HK-2 (cell line): Measurements from ENCODE around the gene E2F1.

Source experiments
- DNase-seq: peaks from one replicate; pipeline ENCODE4 v3.0.0-alpha.2; 2018; ENCODE audit not compliant: unreplicated experiment

E2F1 gene

DNA sequence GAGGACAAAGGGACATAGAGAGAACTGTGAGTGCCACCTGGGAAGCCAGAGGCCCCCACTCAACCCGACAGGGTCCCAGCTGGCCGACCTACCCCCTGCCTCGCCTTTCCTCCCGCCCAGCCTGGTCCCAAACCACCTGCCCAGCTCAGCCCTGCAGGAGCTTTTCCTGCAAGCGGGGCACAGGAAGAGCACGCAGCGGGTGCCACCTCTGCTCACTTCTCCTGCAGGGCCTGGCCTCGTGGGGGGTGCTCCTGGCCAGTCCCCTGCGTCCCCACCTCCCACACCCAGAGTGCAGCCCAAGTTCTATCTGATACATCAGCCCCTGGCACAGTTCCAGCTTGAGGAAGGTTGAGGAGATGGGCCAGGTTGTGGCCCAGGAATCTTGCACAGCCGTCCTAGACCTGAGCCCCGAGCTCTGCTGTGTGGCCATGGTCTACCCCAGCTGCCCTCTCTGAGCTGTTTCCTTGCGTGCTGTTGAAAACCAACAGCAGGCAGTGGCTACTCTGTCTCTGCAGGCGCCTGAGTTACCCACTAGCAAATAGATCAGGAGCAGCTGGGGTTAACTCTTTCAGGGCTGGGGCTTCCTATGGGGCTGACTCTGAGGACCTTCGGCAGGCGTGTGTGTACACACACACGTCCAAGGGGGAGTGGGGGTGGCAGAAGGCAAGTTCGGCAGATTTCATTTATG is 13.6 kb downstream of the E2F1 start:
- no peak for DNase-seq

DNA sequence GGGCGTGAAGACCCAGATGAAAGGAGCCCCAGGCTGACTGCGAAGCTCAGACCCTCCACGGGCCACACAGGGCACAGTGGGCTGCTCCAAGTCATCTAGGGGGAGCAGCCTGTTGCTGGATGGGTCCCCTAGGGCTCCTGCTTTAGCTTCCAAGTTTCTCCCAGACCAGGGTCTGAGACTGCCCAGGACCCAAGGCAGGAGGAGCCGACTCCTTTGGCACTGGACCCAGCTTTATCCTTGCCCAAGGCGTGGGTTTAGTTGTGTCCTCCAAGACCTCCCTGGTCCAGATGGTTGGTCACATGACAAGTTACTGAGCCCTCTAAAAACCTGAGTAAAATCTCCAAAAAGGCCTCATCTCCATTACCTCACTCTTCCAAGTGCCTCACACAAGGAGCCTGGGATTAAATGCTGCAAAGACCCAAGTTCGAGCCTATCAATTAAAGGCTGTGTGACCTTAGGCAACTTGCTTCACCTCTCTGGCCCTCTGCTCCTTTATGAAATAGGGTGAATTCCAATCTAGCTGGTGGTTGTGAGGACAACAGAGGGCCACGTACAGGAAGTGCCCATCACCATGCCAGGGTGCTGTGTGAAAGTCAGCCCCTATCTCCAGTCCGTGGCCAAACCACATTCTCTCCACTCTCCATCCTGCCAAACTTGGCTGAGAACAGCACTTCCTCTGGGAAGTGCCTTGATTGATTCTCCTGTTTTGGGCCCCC is 14.5 kb downstream of the E2F1 start:
- no peak for DNase-seq

- no peak for DNase-seq
Measured at GRCh38 chr20:33670715-33671499, 15.3 kb downstream of the E2F1 start.

- no peak for DNase-seq
Measured at GRCh38 chr20:33669873-33670640, 16.1 kb downstream of the E2F1 start.

DNA sequence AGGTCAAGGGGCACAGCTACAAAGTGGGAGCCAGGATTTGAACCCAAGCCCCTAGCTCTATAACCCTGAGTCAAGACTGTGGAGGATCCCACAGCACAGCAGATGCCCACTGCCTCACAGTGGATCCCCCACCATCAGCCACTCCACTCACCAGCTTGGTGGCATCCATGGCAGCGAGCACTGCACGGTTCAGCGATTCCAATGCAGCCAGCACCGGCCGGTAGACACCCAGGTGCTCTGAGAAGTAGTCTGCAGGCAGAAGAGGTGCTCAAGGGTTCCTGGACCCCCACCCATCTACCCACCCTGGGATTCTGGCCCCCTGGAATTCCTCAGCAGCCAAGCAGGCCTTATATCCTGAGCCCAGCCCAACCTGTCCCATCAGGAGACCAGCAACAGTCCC is 17.0 kb downstream of the E2F1 start:
- no peak for DNase-seq

DNA sequence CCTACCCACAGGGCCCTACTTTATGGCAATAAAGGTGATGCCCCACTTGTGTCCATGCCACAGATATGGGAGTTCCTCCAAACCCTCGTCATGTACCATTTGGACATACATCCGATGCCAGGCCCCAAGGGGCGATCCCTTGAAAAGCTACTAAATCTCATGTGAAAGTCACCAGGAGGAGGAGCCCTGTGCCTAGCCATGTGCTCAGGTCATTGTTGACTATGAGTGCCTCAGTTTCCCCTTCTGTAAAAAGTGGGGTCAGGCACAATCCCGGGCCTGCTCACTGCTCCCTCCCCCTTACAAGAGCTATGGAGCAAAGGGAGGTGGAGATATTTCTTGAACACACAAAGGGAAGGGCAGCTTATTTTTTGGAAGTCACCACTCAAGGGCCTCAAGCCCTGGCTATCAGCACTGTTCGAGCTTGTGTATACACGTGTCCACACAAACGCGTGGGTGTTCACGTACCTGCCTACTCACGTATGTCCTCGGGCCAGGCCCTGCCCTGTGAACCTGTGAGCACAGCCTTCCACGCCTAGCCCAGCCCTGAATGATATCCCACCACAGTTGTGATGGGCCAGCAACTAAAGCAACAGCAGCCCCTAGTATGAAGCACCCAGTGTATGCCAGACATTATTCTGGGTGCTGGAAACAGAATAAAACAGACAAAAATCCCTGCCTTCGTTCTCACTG is 17.6 kb downstream of the E2F1 start:
- no peak for DNase-seq

DNA sequence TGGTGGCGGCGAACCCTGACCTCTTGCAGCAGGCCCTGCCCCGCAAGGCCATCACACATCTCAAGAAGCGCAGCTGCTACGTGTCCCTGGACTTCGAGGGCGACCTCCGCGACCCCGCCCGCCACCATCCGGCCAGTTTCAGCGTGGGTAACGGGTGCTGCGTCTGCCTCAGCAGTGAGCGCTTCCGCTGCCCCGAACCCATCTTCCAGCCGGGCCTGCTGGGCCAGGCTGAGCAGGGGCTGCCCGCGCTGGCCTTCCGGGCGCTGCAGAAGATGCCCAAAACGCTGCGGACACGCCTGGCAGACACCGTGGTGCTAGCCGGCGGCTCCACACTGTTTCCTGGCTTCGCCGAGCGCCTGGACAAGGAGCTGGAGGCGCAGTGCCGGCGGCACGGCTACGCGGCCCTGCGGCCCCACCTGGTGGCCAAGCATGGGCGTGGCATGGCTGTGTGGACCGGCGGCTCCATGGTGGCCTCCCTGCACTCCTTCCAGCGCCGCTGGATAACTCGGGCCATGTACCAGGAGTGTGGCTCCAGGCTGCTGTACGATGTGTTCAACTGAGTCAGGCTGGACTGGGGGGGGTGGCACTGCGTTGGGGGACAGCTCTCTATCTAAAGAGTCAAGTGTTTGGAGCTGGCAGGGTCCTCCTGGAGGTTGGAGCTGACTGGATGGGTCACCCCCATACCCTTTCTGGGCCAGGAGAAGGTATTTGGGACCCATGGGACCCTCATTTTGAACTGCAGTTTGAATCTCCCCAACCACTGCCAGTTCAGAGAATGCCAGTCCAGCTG is 18.3 kb downstream of the E2F1 start:
- peak; percentile 93 for DNase-seq

DNA sequence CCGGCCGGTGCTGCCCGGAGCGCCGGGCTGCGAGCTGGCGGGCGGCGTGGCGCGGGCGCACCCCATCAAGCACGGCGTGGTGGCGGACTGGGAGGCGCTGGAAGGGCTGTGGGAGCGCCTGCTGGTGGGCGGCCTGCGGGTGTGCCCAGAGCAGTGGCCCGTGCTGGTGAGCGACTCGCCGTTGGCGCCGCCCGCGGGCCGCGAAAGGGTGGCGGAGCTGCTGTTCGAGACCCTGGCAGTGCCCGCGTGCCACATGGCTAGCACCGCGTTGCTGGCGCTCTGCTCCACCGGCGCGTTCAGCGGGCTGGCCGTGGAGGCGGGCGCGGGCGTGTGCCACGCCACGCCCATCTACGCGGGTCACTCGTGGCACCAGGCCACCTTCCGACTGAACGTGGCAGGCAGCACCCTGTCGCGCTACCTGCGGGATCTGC is 18.9 kb downstream of the E2F1 start:
- peak; percentile 81 for DNase-seq

DNA sequence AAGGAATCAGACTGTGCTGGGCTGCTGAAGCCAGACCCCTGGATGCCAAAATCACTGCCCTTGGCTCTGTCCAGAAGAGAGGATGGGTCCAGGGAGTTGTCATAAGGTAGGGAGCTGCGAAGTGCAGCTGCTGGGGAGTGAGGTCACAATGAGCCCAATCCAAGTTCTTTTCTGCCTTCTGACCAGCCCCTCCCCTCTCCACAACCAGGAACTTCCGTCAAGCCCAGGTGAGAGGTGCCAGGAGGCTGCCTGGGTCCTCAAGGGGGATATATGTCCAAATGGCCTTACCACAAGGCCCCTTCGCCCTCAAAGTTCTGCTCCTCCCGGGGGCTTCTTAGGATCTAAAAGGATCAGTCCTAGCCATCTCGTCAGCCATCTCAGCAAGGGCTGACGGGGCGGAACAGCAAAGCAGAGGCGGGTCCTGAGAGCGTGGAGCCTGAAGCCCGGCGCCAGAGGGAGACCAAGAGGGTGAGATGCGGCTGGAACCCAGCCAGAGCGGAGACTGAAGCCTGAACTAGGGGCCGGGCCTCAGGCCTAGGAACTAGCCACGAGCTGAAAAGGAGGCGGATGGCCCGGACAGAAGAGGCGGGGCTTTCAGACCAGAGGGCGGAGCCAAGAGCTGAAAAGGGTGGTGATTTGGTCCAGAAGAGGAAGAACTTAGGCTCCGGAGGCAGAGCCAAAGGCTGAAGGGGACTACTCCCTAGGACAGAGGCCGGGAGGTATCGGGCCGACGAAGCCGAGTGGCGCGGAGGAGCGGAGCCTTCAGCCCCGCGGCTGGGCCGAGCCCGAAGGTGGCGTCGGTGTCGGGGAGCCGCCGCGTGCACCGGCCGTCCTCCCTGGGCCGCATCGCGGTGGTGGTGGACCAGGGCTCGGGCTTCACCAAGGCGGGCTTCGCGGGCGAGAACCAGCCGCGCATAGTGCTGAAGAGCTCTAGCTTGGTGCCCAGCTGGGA is 19.6 kb downstream of the E2F1 start, which contains the start of gene ACTL10:
Gene ACTL10, plus strand, starts transcription at position 651 of the 952 bp plus-strand sequence. CDS start 555 bp downstream, outside the sequence.
- DNase-seq, result peak; percentile 100

DNA sequence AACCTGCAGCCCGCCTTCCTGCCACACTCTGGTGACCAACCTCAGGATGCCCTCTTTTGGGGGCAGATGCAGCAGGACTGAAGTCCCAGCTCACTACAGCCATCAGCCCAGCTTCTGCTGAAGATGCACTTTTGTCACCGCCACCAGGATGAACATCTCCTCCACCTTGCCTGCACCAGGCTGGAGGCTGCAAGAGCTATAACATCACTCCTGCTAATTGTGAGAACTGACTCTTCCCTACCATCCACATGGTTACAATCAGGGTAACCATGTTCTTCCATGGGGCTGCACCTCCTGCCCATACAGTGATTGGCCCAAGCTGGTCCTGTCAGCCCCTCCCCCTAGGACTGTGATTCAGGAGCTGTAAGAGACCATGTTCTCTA is 21.4 kb downstream of the E2F1 start:
- no peak for DNase-seq

DNA sequence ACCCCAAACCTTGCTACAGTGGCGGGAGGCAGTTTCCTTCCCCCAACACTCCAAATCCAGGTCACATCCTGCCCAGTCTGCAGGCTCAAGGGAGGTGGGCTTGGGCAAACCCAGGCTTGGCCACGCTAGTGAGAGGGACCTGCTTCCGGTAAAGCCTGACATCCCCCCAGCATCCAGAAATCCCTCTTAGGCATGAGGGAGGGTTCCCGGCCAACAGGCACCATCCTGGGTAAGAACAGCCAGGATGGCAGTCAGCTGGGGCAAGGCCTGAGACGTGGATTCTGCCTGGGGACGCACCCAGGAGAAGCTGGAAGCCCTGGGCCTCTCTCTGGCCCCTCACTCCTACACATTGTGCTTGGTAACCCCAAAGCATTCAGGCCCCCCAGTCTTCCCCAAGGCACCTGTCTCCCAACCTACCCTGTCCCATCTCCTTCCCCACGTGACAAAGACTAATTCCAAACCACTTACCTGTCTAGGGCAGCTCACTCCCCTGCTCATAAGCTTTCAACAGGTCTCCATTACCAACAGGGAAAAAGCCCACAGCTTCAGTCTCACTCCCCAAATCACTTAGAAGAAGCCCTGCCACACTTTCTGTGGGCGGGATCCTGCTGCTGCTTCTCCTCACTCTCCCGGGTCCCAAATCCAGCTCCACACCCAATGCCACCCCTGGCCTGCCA is 22.0 kb downstream of the E2F1 start:
- DNase-seq, result no peak

DNA sequence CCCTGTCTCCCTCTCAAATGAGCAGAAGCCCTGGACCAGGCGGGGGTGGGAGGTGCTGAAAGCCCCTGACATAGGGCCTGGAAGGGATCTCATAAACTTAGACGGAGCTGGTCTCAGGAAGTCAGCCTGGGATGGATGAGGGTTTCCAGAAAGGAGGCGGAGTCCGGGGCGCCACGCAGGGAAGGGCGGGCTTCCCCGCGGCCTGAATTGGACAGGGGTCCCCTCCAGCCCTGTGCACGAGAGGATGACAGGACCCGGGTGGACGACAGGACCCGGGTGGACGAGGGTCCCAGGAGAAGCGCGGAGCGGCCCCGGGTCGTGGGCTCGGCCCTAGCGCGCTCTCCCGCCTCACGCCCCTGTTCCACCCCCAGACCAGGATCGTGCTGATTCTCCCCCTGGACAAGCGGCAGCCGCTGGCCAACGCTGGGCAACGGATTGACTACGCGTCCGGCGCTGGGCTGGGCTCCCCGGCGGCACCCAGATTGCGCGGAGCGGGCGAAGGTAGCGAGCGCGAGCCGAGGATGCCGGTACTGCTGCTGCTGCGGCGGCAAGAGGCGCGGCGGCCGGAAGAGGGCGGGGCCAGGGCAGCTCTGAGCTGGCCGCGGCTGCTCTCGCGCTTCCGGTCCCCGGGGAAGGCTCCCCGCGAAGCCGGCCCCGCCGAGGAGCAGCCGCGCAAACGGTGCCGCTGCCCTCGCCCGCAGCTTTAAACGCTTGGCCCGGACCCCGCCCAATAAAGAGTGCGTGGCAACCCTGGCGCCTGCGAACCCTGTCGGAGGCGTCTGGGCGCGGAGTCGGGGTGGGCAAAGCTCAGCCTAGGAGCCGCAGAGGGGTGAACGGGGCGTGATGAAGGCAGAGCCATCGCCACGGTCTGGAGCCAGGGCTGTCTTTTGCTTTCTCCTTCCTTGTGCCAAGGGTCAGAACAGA is 22.8 kb downstream of the E2F1 start:
- DNase-seq, result peak; percentile 86

DNA sequence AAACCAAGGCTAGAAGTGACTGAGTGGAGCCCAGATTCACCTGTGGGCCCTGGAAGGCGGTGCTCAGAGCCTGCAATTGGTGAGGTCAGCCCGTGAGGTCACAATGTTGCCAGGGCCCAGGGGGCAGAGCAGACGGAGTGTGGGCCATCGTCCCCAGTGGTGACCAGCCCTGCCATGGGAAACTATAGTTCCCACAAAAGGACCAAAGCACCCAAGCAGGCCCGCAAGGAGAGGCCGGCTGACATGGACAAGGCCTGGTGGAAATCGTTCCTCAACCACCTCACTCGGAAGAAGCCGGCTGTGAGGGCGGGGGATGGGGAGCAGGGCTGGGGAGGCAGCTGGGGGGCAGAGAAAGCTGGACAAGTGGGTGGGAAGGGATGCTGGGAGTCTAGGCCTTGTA is 24.0 kb downstream of the E2F1 start, which contains the start of gene C20orf144:
Gene C20orf144, plus strand, starts transcription at position 156 of the 400 bp plus-strand sequence. Its CDS starts 19 bp downstream, at position 175.
- DNase-seq, result no peak

GRCh38 chr20:33660685-33661058 is 25.5 kb downstream of the E2F1 start:
- DNase-seq, result no peak

DNA sequence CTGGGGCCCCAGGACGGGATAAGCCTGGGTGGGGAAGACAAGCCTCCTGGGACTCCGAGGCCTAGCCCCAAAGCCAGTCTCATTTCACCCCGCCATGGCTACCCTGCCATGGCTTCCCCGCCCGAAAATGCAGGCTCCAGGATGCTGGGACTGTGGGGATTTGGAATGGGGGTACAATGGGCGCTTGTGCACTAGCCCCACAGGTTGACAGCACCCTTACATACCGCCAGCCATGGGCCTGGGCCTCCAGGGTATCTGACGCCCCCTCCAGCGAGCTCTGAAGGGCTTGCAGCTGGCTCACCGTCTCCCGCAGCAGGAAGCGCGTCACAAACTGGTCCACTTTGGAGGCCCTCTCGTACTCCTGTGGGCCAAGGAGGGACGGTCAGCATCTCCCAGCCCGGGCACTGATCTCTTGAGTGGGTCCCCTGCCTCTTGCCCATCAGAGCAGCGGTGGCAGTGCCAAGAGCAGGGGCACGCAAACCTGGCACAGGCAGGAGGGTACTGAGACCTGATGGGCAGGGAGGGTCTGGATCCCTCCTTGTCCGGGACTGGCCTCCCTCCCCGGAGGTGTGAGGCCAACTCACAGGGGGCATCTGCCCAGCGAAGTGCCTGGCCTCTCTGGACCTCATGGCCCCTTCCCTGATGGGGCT is 26.0 kb downstream of the E2F1 start:
- DNase-seq, result no peak

DNA sequence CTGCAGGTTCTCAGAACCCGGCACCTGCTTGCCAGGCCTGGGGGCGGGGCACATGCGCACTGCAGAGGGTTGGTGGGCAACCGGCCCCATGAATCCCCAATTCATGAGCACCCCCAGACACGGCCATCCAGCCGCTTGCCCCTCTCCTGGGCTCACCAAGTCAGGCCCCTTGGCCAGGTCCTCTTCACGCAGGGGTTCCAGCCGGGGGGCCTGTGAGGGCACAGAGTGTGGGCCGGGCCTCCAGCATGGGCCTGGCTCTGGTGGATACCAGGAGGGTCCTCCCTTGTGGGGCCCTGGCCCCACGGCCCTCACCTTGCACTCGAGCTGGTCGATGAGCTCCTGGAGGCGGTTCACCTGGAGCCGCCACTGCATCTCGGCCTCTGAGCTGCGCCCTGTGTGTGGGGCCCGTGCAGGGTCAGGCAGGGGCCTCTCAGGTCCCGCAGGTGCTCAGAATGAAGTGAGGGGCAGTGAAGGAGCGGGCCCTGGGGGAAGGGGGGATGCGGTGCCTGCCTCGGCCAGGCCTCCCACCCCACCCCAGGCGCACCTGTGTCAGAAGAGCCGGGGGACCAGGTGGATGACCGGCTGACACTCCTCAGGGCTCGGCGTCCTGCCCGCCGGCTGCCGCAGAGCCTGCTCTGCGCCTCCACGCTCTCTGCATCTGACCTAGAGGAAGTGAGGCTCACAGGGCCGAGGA is 26.7 kb downstream of the E2F1 start:
- no peak for DNase-seq
